Mesenchymal stem cell (in vitro differentiated cells and primary cell): ENCODE measurements around the gene BSG.

Source experiments
- DNase-seq: peaks from one replicate; pipeline ENCODE4 v3.0.0-alpha.2; 2013
- H2AFZ ChIP-seq: one replicate; pipeline ENCODE4 v1.6.1; 2013; ENCODE audit warnings: low read depth, mild to moderate bottlenecking, control low read depth, inconsistent platforms, low read length, moderate library complexity
- H2AK5ac ChIP-seq: 2 replicates; pipeline ENCODE4 v1.6.1; 2013; ENCODE audit warnings: low read length, moderate library complexity, mild to moderate bottlenecking, inconsistent platforms; ENCODE audit not compliant: severe bottlenecking
- H2BK120ac ChIP-seq: one replicate; pipeline ENCODE4 v1.6.1; 2013; ENCODE audit warnings: low read depth, mild to moderate bottlenecking, inconsistent platforms, low read length, moderate library complexity
- H2BK12ac ChIP-seq, 2 experiments: one replicate each; pipeline ENCODE4 v1.6.1; 2013; ENCODE audit warnings: inconsistent platforms in 2 of 2, low read length in 2 of 2, mild to moderate bottlenecking in 2 of 2, moderate library complexity in 2 of 2, control low read depth in 1 of 2
- H2BK15ac ChIP-seq: one replicate; pipeline ENCODE4 v1.6.1; 2013; ENCODE audit warnings: mild to moderate bottlenecking, low read depth, inconsistent platforms; ENCODE audit not compliant: poor library complexity, severe bottlenecking
- H2BK5ac ChIP-seq: 2 replicates; pipeline ENCODE4 v1.6.1; 2013; ENCODE audit warnings: low read depth, mild to moderate bottlenecking, low read length, control low read depth, inconsistent platforms; ENCODE audit not compliant: poor library complexity, severe bottlenecking
- H3K14ac ChIP-seq, 2 experiments: one replicate each; pipeline ENCODE4 v1.6.1; 2013; ENCODE audit warnings: inconsistent platforms in 2 of 2, low read length in 2 of 2, control low read depth in 1 of 2, mild to moderate bottlenecking in 1 of 2, moderate library complexity in 1 of 2
- H3K18ac ChIP-seq, 2 experiments: one replicate each; pipeline ENCODE4 v1.6.1; 2013; ENCODE audit warnings: inconsistent platforms in 2 of 2, low read length in 2 of 2, control low read depth in 1 of 2, low read depth in 1 of 2, mild to moderate bottlenecking in 1 of 2
- H3K23ac ChIP-seq, 2 experiments: one replicate each; pipeline ENCODE4 v1.6.1; 2013; ENCODE audit warnings: inconsistent platforms in 2 of 2, low read length in 2 of 2, mild to moderate bottlenecking in 2 of 2, moderate library complexity in 2 of 2, control low read depth in 1 of 2
- H3K27ac ChIP-seq: 2 replicates; pipeline ENCODE4 v1.5.1; 2013; ENCODE audit warnings: mild to moderate bottlenecking, moderate library complexity, low read length, control low read depth, inconsistent platforms; ENCODE audit not compliant: poor library complexity, severe bottlenecking
- H3K27me3 ChIP-seq, 2 experiments: 2 replicates each; pipeline versions ENCODE4 v1.6.1 to v1.7.0; 2013; ENCODE audit warnings: low read length in 2 of 2, mild to moderate bottlenecking in 2 of 2, moderate library complexity in 2 of 2, control low read depth in 1 of 2, inconsistent platforms in 1 of 2; ENCODE audit not compliant: control insufficient read depth in 1 of 2, insufficient read depth in 1 of 2
- H3K36me3 ChIP-seq, 2 experiments: 2 replicates each; pipeline versions ENCODE4 v1.6.1 to v1.7.0; 2013; ENCODE audit warnings: low read length in 2 of 2, control low read depth in 1 of 2, inconsistent platforms in 1 of 2, low read depth in 1 of 2, mild to moderate bottlenecking in 1 of 2; ENCODE audit not compliant: insufficient read depth in 2 of 2, control insufficient read depth in 1 of 2
- H3K4ac ChIP-seq, 2 experiments: one replicate each; pipeline ENCODE4 v1.6.1; 2013; ENCODE audit warnings: inconsistent platforms in 2 of 2, low read length in 2 of 2, mild to moderate bottlenecking in 2 of 2, moderate library complexity in 2 of 2, control low read depth in 1 of 2, low read depth in 1 of 2
- H3K4me1 ChIP-seq: 2 replicates; pipeline ENCODE4 v1.6.1; 2013; ENCODE audit warnings: low read depth, low read length, control low read depth; ENCODE audit not compliant: control insufficient read depth, insufficient read depth
- H3K4me2 ChIP-seq: 2 replicates; pipeline ENCODE4 v1.6.1; 2013; ENCODE audit warnings: low read length, mild to moderate bottlenecking, inconsistent platforms; ENCODE audit not compliant: poor library complexity, severe bottlenecking
- H3K4me3 ChIP-seq, 2 experiments: 2 replicates each; pipeline versions ENCODE4 v1.5.1 to v1.7.0; 2013; ENCODE audit warnings: low read length in 2 of 2, mild to moderate bottlenecking in 2 of 2, control low read depth in 1 of 2, low read depth in 1 of 2; ENCODE audit not compliant: insufficient read depth in 1 of 2
- H3K79me1 ChIP-seq: replicated peaks from 2 replicates; pipeline ENCODE4 v1.6.1; 2013; ENCODE audit warnings: mild to moderate bottlenecking, control low read depth, low read length, inconsistent platforms; ENCODE audit not compliant: poor library complexity, severe bottlenecking
- H3K9ac ChIP-seq: 2 replicates; pipeline ENCODE4 v1.7.0; 2013; ENCODE audit warnings: mild to moderate bottlenecking, low read length, moderate library complexity
- H3K9me3 ChIP-seq: 2 replicates; pipeline ENCODE4 v1.7.0; 2013; ENCODE audit warnings: mild to moderate bottlenecking, low read length; ENCODE audit not compliant: control insufficient read depth
- H4K8ac ChIP-seq: one replicate; pipeline ENCODE4 v1.6.1; 2013; ENCODE audit warnings: inconsistent platforms, mild to moderate bottlenecking, low read length, moderate library complexity
- H4K91ac ChIP-seq: one replicate; pipeline ENCODE4 v1.6.1; 2013; ENCODE audit warnings: mild to moderate bottlenecking, low read length, inconsistent platforms
- WGBS: methylation state at CpG from one replicate; pipeline ENCODE4 v1.1.7; 2013; ENCODE audit warnings: mixed read lengths; 5-methylcytosine and 5-hydroxymethylcytosine counted together

Gene BSG

DNA sequence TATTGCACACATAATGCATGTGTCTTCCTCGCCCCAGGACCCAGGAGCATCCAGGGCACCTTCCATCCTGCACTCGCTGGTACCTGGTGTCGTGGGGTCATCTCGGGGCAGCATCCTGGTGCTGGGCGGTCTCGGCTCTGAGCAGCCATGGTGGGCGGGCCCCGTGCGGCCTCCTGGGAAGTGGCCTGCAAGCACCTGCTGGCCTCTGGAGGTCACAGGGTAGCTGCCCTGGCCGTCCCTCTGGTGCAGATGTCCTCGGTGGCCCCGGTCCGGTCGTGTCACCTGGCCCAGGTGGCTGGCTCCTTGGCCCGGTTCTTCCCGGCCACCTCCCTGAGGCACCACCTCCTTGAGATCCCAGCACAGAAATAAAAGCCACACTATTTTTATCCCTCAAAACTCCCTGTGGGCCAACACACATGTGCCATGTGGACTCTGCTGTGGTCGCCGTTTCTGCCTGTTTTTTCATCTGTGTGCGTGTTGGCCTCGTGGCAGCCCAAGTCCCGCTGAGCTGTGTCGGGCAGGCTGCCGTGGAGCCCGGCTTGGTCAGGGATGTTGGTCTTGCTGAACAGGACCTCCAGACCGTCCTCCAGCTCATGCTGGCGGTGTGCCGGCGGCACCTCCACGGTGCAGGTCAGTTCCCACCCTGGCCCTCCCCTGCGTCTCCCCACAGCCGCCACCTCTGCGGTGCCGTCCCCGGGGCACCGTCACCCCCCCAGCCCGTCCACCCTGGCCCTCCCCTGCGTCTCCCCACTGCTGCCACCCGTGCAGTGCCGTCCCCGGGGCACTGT is 33.6 kb upstream of the BSG start:
- Histone ChIP-seq H2AFZ (no peak overlapping the region), H2BK12ac (no peak overlapping the region), H3K4ac (no peak overlapping the region), H3K4me1 (peaks cover 23% of the 10 kb centered on the region), H2BK15ac (no peak overlapping the region), H3K4me2 (no peak overlapping the region), H3K4me3 (no peak overlapping the region), H3K18ac (no peak overlapping the region), H2AK5ac (no peak overlapping the region), H2BK5ac (no peak overlapping the region), H3K14ac (no peak overlapping the region), H3K36me3 (peaks cover 44 to 84% of the 10 kb centered on the region in 2 experiments), H3K27me3 (no peaks in the 10 kb centered on the region), H2BK120ac (no peak overlapping the region), H3K79me1 (peaks cover 30% of the 10 kb centered on the region), H3K27ac (no peak overlapping the region), H3K23ac (no peak overlapping the region), H3K9ac (no peak overlapping the region), H4K91ac (no peak overlapping the region), H4K8ac (no peak overlapping the region), H3K9me3 (no peaks in the 10 kb centered on the region)
- WGBS = 94% methylated on average over 40 of the region's 40 CpGs
- DNase-seq = no peak

DNA sequence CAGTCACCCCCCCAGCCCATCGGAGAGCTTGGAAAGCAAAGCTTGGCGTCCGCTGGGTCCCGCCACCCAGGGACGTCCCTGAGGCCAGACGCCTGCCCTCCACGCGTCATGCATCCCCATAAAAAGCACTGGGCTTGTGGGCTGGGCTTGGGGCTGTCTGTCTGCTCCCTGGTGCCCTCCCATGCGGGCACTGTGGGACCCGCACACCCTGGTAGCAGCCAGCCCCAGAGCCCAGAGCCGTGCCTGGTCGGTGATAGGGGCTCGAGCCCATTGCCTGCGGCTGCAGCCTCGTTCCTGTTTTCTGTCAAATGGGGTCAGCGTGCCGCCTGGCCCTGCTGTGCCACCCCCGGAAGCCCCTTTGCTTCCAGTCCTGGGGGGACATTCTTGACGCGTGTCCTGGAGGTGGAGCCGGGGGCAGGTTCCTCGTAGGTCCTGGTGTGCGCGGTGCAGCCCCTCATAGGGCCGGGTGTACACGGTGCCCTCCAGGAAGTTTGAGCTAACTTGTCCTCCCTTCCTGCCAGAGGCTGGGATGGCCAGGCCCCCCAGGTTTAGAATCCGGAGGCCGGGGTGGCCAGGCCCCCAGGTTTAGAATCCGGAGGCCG is 32.9 kb upstream of the BSG start:
- Histone ChIP-seq H3K4me2 (no peak overlapping the region), H2BK5ac (no peak overlapping the region), H4K8ac (no peak overlapping the region), H3K27me3 (no peaks in the 10 kb centered on the region), H3K23ac (no peak overlapping the region), H2AK5ac (no peak overlapping the region), H2BK120ac (no peak overlapping the region), H2BK12ac (no peak overlapping the region), H3K9me3 (no peaks in the 10 kb centered on the region), H2AFZ (no peak overlapping the region), H3K27ac (no peak overlapping the region), H3K79me1 (peaks cover 30% of the 10 kb centered on the region), H3K4ac (no peak overlapping the region), H2BK15ac (no peak overlapping the region), H4K91ac (no peak overlapping the region), H3K9ac (no peak overlapping the region), H3K14ac (no peak overlapping the region), H3K18ac (no peak overlapping the region), H3K4me3 (no peak overlapping the region), H3K4me1 (peaks cover 17% of the 10 kb centered on the region), H3K36me3 (peaks cover 44 to 82% of the 10 kb centered on the region in 2 experiments)
- DNase-seq = no peak
- 93% methylated on average over 30 of the region's 30 CpGs for whole genome bisulfite sequencing

DNA sequence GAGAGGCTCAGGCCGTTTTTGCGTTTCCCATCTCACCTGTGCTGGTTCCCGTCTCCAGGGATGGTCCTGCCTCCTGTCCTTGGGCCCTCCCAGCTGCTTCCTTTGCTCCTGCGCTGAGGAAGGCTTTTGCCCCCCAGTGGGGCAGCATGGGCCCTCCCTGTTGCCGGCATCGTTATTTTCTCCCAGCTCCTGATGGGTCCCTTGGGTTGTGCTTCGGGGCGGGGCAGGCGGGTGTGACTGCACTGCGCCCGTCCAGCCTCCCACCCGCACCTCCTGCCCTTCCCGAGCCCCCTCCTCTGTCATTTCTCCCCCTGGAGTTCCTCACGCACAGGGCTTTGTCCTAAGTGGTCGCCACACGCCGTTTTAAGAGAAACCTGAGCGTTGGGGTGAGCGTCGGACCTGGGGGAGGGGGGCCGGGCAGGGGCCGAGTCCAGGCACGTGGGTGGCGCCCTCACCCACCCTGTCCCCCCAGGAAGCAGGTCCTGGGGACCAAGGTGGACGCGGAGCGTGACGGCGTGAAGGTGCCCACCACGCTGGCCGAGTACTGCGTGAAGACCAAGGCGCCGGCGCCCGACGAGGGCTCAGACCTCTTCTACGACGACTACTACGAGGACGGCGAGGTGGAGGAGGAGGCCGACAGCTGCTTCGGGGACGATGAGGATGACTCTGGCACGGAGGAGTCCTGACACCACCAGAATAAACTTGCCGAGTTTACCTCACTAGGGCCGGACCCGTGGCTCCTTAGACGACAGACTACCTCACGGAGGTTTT is 31.3 kb upstream of the BSG start:
- no peak overlapping the region for H3K9ac ChIP-seq
- 95% methylated on average over 49 of the region's 51 CpGs for WGBS
- H3K14ac ChIP-seq = no peak overlapping the region
- no peak overlapping the region for H2BK5ac ChIP-seq
- no peak overlapping the region for H2BK15ac ChIP-seq
- H4K91ac ChIP-seq = no peak overlapping the region
- H3K23ac ChIP-seq = no peak overlapping the region
- H3K27me3 ChIP-seq = peaks cover 0 to 3% of the 10 kb centered on the region in 2 experiments
- H3K18ac ChIP-seq = no peak overlapping the region
- H3K36me3 ChIP-seq = peaks cover 43 to 69% of the 10 kb centered on the region in 2 experiments
- no peak overlapping the region for H3K27ac ChIP-seq
- H3K79me1 ChIP-seq = peaks cover 30% of the 10 kb centered on the region
- H4K8ac ChIP-seq = no peak overlapping the region
- H2BK12ac ChIP-seq = no peak overlapping the region
- DNase-seq = no peak
- H2BK120ac ChIP-seq = no peak overlapping the region
- no peak overlapping the region for H3K4me2 ChIP-seq
- no peak overlapping the region for H2AK5ac ChIP-seq
- H3K4me3 ChIP-seq = no peak overlapping the region
- no peak overlapping the region for H2AFZ ChIP-seq
- H3K9me3 ChIP-seq = no peaks in the 10 kb centered on the region
- H3K4me1 ChIP-seq = peaks cover 3% of the 10 kb centered on the region
- H3K4ac ChIP-seq = no peak overlapping the region

DNA sequence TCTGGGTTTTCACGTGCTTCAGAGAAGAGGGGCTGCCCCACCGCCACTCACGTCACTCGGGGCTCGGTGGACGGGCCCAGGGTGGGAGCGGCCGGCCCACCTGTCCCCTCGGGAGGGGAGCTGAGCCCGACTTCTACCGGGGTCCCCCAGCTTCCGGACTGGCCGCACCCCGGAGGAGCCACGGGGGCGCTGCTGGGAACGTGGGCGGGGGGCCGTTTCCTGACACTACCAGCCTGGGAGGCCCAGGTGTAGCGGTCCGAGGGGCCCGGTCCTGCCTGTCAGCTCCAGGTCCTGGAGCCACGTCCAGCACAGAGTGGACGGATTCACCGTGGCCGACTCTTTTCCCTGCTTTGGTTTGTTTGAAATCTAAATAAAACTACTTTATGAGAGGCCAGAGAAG is 30.7 kb upstream of the BSG start:
- Histone ChIP-seq H3K9ac (no peak overlapping the region), H3K4me3 (no peak overlapping the region), H2BK15ac (no peak overlapping the region), H3K23ac (no peak overlapping the region), H3K9me3 (no peaks in the 10 kb centered on the region), H3K4ac (no peak overlapping the region), H4K91ac (no peak overlapping the region), H3K4me1 (peaks cover under 1% of the 10 kb centered on the region), H3K4me2 (no peak overlapping the region), H2AFZ (no peak overlapping the region), H2AK5ac (no peak overlapping the region), H3K18ac (no peak overlapping the region), H4K8ac (no peak overlapping the region), H2BK12ac (no peak overlapping the region), H3K36me3 (peaks cover 37 to 62% of the 10 kb centered on the region in 2 experiments), H3K27ac (no peak overlapping the region), H3K79me1 (peaks cover 26% of the 10 kb centered on the region), H2BK120ac (no peak overlapping the region), H2BK5ac (no peak overlapping the region), H3K14ac (no peak overlapping the region), H3K27me3 (peaks cover 0 to 3% of the 10 kb centered on the region in 2 experiments)
- no peak for DNase-seq
- 93% methylated on average over 26 of the region's 26 CpGs for WGBS
